ENCODE results near the gene GRB10.

Gene GRB10

DNA sequence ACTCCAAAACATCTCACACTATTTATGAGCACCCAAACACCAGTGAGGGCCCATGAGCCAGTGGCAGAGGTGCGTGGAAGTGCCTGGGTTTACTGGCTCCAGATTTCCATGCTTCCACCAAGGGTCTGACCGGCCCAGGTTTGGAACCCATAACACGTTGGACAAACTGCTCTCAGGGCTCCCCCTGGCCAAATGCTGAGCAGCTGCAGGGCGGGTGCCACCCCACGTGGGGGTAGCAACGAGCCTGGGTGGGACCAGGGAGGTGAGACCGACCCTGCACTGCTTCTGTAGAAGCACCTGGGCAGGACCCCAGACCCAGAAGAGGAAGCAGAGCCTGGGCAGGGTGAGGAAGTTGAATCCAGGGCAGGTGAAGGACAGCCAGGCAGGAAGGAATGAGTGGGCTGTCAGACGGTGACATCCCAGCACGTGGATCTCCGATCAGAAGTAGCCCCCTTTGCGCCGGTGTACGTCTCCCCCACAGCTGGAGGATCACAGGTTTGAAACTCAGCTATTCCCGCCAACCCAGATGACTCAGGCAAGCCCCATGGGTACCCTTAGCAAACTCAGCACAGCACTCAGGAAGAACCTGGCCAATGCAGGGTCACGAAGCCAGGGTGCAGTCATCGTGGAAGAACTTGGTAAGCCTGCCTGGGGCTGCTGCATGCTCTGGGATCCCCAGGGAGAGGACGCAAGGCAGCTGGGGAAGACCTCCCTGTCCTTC, 117.1 kb downstream of the GRB10 start:
- no peak for DNase-seq

DNA sequence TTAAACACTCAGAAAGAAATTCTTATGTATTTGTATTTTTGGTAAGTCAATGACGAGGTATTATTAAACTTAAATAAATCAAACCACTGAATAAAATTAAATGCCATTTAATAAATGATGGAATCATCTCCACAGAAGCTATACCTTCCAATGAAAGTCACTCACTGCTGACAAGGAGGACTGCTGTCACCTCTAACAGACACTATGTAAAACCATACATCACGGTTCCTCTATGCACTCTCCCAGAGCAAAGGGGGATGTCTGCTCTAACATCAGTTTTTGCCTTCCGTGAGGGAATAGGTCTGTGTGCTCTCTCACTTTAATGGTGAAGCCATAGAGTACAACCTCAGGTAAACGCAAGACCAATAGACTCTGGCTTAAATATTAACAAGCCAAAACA, 117.8 kb downstream of the GRB10 start:
- no peak for DNase-seq

DNA sequence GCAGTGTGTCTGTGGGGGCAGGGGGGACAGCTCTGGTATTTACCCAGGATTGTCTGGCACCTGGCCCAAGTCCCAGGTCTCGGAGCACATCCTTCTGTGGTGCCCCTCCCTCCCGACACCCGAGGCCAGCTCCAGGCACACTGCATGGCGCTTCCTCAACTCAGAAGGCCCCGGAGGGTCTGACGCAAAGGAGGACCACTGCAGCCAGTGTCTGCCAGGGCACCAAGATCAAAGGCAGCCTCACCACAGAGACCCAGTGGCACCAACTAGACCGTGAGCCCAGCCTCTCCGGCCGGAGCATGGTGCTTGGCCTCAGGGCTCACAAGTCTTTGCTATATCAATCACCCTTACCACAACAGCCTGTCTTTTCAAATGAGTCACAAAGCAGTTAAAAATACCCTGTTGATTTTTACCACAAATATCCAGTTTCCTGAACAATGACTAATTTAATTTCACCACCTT, 118.2 kb downstream of the GRB10 start:
- peak; percentile 34 for DNase-seq

- DNase-seq: no peak
Observed at GRCh38 chr7:50663396-50664102, 119.1 kb downstream of the GRB10 start.

DNA sequence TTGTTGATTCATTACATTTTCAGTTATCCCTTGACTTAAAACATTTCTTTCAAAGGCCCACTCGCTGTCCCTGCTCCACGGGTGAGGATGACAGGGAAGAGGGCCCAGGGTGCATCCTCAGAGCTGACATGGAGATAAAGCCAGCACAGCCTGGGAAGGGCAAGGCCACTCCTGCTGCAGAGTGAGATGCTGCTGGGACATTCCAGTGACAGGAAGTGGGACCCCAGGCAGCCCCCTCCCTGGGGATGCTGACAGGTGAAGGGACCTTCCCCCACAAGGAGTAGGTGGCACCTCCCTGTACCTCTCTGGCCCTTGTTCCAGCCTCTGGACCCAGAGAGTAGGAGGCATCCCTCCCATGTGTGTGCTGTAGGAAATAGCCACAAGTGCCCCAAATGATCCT, 119.7 kb downstream of the GRB10 start:
- DNase-seq: no peak

- peak; percentile 12 for DNase-seq
Observed at GRCh38 chr7:50662041-50662694, 120.5 kb downstream of the GRB10 start.

GRCh38 chr7:50661345-50662040, 121.2 kb downstream of the GRB10 start:
- DNase-seq: peak; percentile 4

- DNase-seq: no peak
Observed at GRCh38 chr7:50660830-50661175, 121.9 kb downstream of the GRB10 start.

- peak; percentile 46 for DNase-seq
Observed at GRCh38 chr7:50660040-50660829, 122.5 kb downstream of the GRB10 start.

DNA sequence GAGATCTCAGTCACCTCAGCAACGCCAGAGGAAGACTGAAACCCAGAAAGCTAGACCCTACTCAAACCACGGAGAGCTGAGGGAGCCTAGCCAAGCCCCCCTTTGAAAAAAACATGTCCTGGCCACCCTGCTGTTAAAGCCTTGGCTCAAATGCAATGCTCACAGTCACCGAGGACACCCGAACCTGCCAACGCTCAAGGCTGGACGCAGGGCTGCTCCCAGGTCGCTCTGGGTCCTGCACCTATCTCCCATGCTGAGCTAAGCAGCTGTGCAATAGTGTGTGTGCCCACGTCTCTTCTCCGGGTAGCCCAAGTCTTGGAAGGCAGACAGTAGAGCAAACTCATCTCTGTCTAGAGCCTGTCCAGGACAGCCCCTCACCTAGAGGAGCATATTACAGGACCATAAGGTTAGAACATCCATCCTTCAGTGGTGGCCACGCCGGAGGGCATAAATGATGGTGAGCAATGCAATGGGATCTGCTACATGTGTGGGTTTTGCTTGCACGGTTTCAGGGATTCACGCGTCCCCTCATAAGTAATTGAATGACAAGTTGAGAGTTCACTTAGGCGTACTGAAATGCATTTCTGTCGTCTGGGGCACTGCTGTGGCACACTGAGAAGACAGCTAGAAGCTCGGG, 123.2 kb downstream of the GRB10 start:
- no peak for DNase-seq

DNA sequence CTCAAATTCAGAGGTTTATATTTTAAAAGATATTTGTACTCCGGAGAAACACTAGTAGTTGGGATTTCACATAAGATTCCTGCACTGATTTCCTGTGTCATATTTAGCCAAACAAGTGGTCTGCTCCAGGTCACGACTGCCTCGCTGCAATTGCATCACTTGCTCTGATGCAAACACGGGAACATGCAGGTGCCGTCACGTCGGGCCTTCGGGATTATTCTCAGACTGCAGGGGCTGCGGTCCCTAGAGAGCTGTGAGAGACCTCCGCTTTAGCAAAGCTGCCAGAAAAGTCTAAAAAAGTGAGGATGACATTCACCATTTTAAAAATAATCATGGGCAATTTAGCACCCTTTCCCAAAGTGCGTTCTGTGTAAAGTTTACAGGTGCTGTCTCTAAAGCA, 124.0 kb downstream of the GRB10 start:
- no peak for DNase-seq

GRCh38 chr7:50657912-50658311, 124.8 kb downstream of the GRB10 start:
- DNase-seq: no peak

- no peak for DNase-seq
Observed at GRCh38 chr7:50657341-50657873, 125.3 kb downstream of the GRB10 start.

DNA sequence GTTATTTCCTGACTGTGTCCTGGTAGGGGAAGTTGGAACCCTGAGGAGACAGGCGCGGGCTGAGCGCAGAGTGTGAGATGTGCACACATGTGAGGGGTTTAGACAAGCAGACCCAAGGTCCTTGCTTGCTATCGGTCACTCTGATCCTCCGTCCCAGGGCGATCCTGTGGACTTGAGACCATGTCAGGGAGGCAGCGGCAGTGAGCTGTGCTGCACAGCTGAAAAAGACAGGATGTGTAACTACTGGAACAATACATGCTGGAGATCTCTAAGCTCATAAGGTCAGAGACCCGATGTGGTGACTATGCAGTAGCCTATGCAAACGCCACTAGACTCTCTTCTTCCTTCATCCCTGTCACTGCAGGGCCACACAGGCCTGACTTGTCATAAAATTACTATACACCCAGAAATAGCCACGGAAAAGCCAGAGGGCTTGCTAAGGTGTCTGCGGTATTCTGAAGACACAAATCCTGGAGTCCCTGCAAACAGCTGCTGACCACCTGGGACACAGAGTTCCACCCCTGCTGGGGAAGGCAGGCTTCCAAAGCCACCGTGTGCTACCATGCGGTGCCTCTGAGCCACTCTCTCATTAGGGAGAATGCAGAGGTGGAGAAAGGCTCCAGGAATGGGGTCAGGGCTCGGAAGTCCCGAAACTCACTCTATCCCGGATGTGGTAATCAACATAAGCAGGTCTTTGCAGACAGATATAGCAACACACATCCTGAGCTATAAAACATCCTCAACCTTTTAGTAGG, 126.4 kb downstream of the GRB10 start:
- DNase-seq: no peak

DNA sequence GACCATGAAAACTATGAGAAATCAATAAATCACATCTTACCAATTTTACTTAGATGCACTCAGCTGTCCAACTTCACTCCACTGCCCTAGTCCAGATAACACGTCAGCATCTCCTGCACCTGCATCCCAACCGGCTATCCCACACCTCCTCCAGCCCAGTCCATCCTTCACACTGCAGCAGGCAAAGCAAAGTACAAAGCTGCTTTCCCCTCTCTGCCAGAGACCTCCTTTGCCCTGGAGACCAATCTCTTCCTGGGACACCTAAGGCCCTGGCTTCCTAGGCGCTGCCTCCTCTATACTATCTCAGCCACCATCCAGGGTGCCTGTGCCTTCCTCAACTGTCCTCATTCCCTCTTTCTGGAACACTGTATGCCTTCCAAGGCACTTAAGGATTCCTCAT, 127.2 kb downstream of the GRB10 start:
- no peak for DNase-seq

GRCh38 chr7:50655020-50655419, 127.7 kb downstream of the GRB10 start:
- no peak for DNase-seq

DNA sequence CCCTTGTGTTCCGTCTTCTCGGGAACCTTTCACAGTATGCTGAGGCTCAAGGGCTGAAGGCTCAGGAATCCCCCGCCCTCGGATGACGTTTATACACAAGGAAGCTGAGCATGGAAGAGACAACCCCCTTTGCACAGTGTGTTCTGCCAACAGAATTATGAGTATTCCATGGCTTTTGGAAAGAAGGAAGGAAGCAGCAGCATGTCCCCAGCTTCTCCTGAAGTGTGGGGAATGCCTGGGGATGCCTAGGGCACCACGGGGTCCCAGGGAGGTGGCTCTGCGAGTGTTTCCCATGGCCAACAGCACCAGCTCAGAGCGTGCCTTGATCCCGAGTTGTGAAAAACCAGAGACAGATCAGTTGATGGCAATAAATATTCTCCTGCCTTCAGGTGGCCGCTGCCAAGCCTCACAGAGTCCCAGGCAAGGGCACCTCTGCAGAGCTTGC, 128.7 kb downstream of the GRB10 start:
- DNase-seq: no peak

- no peak for DNase-seq
Observed at GRCh38 chr7:50653126-50653864, 129.4 kb downstream of the GRB10 start.

DNA sequence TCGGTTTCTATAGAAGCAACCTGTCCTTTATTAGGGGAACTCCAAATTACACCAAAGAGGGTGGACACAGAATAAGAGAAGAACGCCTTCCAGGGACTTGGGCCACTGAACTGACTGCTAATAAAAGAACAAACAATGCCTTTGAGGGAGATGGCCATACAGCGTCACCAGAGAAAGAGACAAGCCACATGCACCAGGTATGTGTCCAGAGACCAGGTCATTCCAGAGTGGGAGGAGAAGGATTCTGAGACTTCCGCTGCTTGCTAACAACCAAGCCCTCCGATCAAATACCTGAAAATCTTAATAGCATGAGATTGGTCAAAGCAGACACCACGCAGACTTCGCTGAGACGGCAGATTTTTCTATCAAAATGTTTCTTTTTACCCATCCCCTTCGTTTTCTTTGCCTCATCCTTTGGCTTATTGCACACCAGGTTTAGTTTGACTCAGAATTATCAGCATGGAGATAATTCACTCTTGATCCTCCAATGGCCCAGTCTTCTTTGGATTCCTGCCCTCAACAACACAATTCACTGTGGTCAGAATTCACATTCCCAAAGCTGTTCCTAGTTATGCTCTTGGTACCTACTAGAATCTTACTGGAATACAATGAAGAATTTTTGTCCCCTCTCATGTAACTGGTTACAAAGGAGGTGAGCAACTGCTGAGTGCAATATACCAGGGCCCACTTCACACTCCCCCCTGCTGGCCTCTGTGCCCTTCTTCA, 130.1 kb downstream of the GRB10 start:
- DNase-seq: no peak

Measured in activated naive CD4-positive, alpha-beta T cell treated with Interleukin-2 at 50 U/mL for 16 hours (primary cell).